CD4-positive, alpha-beta T cell (primary cell): ENCODE measurements around the gene ATIC. TPM values are rescaled to one million over a fixed set of nuclear protein-coding genes. Genes with fewer than 3 reads are reported as not detected.

Experiments
- ATAC-seq: fragments of 200-7000 bp; cut with Tn5 transposase; one replicate; pipeline ENCODE4 v1.10.0; 2022; ENCODE audit warnings: mild to moderate bottlenecking; ENCODE audit not compliant: poor library complexity
- CTCF ChIA-PET: fragments of 350-600 bp; sonication (Branson Sonifier 250); formaldehyde crosslinking; loops from one replicate; lab custom pipeline; 2021; ENCODE audit warnings: antibody characterized with exemption, inconsistent platforms; lab: Charles Lee
- POLR2A ChIA-PET: fragments of 350-600 bp; sonication (Branson Sonifier 250); formaldehyde crosslinking; loops from one replicate; lab custom pipeline; 2021; ENCODE audit warnings: antibody characterized with exemption, inconsistent platforms; lab: Charles Lee
- DNase-seq, 14 experiments: peaks; one replicate each; pipeline ENCODE4 v3.0.0-alpha.2; 2013 to 2020; ENCODE audit warnings: mixed read lengths in 2 of 14
- H3K27ac ChIP-seq, 2 donors: one replicate each; pipeline versions ENCODE4 v1.5.1 to v1.7.0; 2013; ENCODE audit warnings: low read length in 2 of 2, low read depth in 1 of 2, mild to moderate bottlenecking in 1 of 2
- H3K27me3 ChIP-seq, 2 experiments: 1 replicate in 1 of 2; 2 replicates in 1 of 2; pipeline versions ENCODE4 v1.6.1 to v1.7.0; 2013; ENCODE audit warnings: low read length in 2 of 2, control low read depth in 1 of 2, mild to moderate bottlenecking in 1 of 2, moderate library complexity in 1 of 2; ENCODE audit not compliant: insufficient read depth in 2 of 2, control insufficient read depth in 1 of 2
- H3K36me3 ChIP-seq: one replicate; pipeline ENCODE4 v1.6.1; 2013; ENCODE audit warnings: low read length, control low read depth; ENCODE audit not compliant: insufficient read depth
- H3K4me1 ChIP-seq: one replicate; pipeline ENCODE4 v1.6.1; 2013; ENCODE audit warnings: low read length, control low read depth; ENCODE audit not compliant: insufficient read depth
- H3K4me3 ChIP-seq: one replicate; pipeline ENCODE4 v1.5.1; 2013; ENCODE audit warnings: mild to moderate bottlenecking, low read length, moderate library complexity
- H3K9me3 ChIP-seq, 2 experiments: 1 replicate in 1 of 2; 2 replicates in 1 of 2; pipeline versions ENCODE4 v1.6.1 to v1.7.0; 2013; ENCODE audit warnings: low read length in 2 of 2, mild to moderate bottlenecking in 2 of 2, control low read depth in 1 of 2, moderate library complexity in 1 of 2; ENCODE audit not compliant: control insufficient read depth in 1 of 2, insufficient read depth in 1 of 2
- H3K27ac Mint-ChIP-seq: one replicate; pipeline ENCODE4 v1.8.0; 2020; ENCODE audit warnings: mixed read lengths
- H3K27me3 Mint-ChIP-seq: one replicate; pipeline ENCODE4 v1.8.0; 2021; ENCODE audit warnings: mixed read lengths
- H3K36me3 Mint-ChIP-seq: one replicate; pipeline ENCODE4 v1.8.0; 2021; ENCODE audit warnings: low read depth, mixed read lengths
- H3K4me1 Mint-ChIP-seq: one replicate; pipeline ENCODE4 v1.8.0; 2021; ENCODE audit warnings: low read depth, mixed read lengths
- H3K4me3 Mint-ChIP-seq: one replicate; pipeline ENCODE4 v1.8.0; 2020; ENCODE audit warnings: mild to moderate bottlenecking, mixed read lengths
- H3K9me3 Mint-ChIP-seq: one replicate; pipeline ENCODE4 v1.8.0; 2020; ENCODE audit warnings: mixed read lengths
- intact Hi-C, 2 experiments: fragments of 100-400 bp; cut with DNase I in 1 of 2; cut with micrococcal nuclease in 1 of 2; formaldehyde crosslinking; loops; one replicate each; pipeline versions ENCODE4 v1.15.1 to v1.9.0; 2023 to 2025; cut with DNase I, micrococcal nuclease
- total RNA-seq, 174 experiments: library from RNA in 2 of 174; stranded (reverse) in 2 of 174; gene quantifications; one replicate each; pipeline ENCODE4 v1.2.3 and lab custom pipeline; 2021 to 2026
- TF ChIP-seq, protein P1 (sequence below): fragments of 200-600 bp; IDR thresholded peaks from one replicate; pipeline ENCODE4 v1.8.0; 2022; ENCODE audit warnings: antibody characterized with exemption, mild to moderate bottlenecking

ATIC gene
- total RNA-seq, 2 experiments from 2014 or later: 40.5 to 43.3 TPM

DNA sequence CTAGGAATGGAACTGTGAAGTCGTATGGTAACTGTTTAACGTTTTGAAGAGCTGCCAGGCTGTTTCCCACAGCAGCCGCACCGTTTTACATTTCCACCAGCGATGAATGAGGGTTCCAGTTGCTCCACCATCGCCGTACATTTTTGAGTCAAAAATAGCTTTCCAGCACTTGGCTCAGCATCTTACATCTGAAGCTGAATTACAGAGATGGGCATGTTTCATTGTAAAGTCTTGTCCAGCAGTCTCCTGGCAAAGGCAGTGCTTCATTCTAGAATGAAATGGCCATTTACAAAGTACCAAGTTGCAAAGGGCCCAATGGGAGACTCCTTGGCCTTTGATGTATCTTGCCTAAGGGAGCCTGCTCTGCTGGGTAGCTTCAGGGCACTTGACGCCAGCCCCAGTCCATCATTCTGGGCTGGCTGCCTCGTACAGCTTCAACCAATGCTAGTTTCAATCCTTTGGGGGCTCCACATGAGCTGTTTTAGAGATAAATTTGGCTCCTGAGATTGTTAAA is 45.1 kb downstream of the ATIC start:
- CTCF ChIA-PET: no interaction called here

DNA sequence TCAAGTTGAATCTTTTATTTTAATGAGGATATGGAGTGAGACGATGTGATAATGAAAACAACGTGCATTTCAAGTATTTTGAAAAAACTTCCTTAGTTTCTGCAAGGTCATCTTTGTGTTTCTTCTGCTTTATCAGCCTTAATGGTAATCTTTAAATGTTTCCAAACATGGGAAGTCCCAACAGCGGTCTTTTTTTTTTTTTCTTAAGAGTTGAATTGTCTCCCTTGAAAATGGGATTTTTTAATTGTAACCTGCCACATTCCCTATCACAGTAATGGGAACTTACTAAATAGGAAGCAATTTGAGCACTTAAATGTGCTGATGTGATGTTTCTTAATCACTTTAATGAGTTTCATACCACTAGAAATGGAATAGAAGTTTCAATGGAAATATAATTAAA is 45.8 kb downstream of the ATIC start:
- ATAC-seq: no peak
- peaks cover 43% of the 10 kb centered on the region for H3K36me3 Mint-ChIP-seq
- peaks cover under 1% of the 10 kb centered on the region for H3K36me3 ChIP-seq
- intact Hi-C loops: no loop called here
- H3K9me3 Mint-ChIP-seq: no peaks in the 10 kb centered on the region
- H3K4me3 Mint-ChIP-seq: no peak overlapping the region
- no peak overlapping the region for H3K4me3 ChIP-seq
- DNase-seq: no peak
- ChIA-PET CTCF (no interaction called here), POLR2A (no interaction called here)
- no peak overlapping the region for H3K27ac ChIP-seq
- no peaks in the 10 kb centered on the region for H3K9me3 ChIP-seq
- H3K4me1 Mint-ChIP-seq: no peaks in the 10 kb centered on the region
- H3K27me3 Mint-ChIP-seq: no peaks in the 10 kb centered on the region
- TF ChIP-seq, protein P1, sequence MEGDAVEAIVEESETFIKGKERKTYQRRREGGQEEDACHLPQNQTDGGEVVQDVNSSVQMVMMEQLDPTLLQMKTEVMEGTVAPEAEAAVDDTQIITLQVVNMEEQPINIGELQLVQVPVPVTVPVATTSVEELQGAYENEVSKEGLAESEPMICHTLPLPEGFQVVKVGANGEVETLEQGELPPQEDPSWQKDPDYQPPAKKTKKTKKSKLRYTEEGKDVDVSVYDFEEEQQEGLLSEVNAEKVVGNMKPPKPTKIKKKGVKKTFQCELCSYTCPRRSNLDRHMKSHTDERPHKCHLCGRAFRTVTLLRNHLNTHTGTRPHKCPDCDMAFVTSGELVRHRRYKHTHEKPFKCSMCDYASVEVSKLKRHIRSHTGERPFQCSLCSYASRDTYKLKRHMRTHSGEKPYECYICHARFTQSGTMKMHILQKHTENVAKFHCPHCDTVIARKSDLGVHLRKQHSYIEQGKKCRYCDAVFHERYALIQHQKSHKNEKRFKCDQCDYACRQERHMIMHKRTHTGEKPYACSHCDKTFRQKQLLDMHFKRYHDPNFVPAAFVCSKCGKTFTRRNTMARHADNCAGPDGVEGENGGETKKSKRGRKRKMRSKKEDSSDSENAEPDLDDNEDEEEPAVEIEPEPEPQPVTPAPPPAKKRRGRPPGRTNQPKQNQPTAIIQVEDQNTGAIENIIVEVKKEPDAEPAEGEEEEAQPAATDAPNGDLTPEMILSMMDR: no peak
- no peaks in the 10 kb centered on the region for H3K4me1 ChIP-seq
- no peaks in the 10 kb centered on the region for H3K27me3 ChIP-seq
- no peak overlapping the region for H3K27ac Mint-ChIP-seq

More for the DNA sequence above, 45.1 kb downstream of the ATIC start:
- TF ChIP-seq, protein P1: no peak
- Histone ChIP-seq H3K27me3 (no peaks in the 10 kb centered on the region), H3K27ac (no peak overlapping the region), H3K4me1 (no peaks in the 10 kb centered on the region), H3K4me3 (no peak overlapping the region), H3K9me3 (no peaks in the 10 kb centered on the region), H3K36me3 (no peaks in the 10 kb centered on the region)
- H3K4me3 Mint-ChIP-seq: no peak overlapping the region
- no peaks in the 10 kb centered on the region for H3K9me3 Mint-ChIP-seq
- POLR2A ChIA-PET: no interaction called here
- H3K27me3 Mint-ChIP-seq: no peaks in the 10 kb centered on the region
- ATAC-seq: no peak
- no peak overlapping the region for H3K27ac Mint-ChIP-seq
- DNase-seq: no peak
- H3K36me3 Mint-ChIP-seq: peaks cover 40% of the 10 kb centered on the region
- no peaks in the 10 kb centered on the region for H3K4me1 Mint-ChIP-seq
- intact Hi-C loops: no loop called here

DNA sequence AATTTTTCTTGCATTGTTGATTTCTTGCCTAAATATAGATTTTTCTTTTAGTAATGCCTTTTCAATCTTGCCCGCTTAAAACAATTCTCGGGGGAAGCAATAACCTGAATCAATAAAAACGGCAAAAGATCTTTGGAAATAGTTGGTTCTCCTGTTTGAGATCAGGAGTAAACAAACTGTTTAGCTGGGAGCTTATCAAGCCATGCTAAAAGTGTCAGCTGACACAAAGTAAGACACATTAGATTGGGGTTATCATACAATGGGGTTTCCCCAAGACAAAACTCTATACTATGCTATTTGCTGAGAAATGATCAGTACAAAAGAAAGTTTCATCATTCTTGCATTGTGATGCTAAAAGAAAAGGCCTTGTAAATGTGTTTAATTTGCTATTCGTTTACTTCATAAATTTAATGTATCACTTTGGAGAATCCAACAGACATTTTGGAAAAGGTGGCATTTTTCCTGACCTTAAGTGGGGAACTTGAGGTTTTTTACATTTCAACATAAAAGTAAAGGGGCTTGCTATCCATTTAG is 46.5 kb downstream of the ATIC start:
- no peak overlapping the region for H3K4me3 Mint-ChIP-seq
- no peaks in the 10 kb centered on the region for H3K27me3 ChIP-seq
- DNase-seq: no peak
- H3K4me1 ChIP-seq: no peaks in the 10 kb centered on the region
- CTCF ChIA-PET: no interaction called here
- H3K27ac ChIP-seq: no peak overlapping the region
- H3K9me3 Mint-ChIP-seq: no peaks in the 10 kb centered on the region
- H3K4me1 Mint-ChIP-seq: no peaks in the 10 kb centered on the region
- POLR2A ChIA-PET: no interaction called here
- intact Hi-C loops: no loop called here
- H3K27me3 Mint-ChIP-seq: no peaks in the 10 kb centered on the region
- H3K4me3 ChIP-seq: no peak overlapping the region
- no peaks in the 10 kb centered on the region for H3K9me3 ChIP-seq
- ATAC-seq: no peak
- H3K27ac Mint-ChIP-seq: no peak overlapping the region
- H3K36me3 ChIP-seq: peaks cover 2% of the 10 kb centered on the region
- peaks cover 41% of the 10 kb centered on the region for H3K36me3 Mint-ChIP-seq
- TF ChIP-seq, protein P1: no peak
